RWPE2 (cell line): Measurements from ENCODE around the gene SLC35F5.

Source experiments
- ATAC-seq: fragments of 200-7000 bp; cut with Tn5 transposase; 3 replicates; pipeline ENCODE4 v1.9.1; 2021; ENCODE audit warnings: low read depth
- DNase-seq: peaks from one replicate; pipeline ENCODE4 v3.0.0-alpha.2; 2020; ENCODE audit warnings: low spot score
- H3K27ac ChIP-seq: fragments of 450-650 bp; 2 replicates; pipeline ENCODE4 v1.5.1; 2017; ENCODE audit warnings: mild to moderate bottlenecking; ENCODE audit not compliant: poor library complexity, severe bottlenecking
- H3K27me3 ChIP-seq: fragments of 250-450 bp; sonication (Bioruptor Pico); 2 replicates; pipeline ENCODE4 v1.5.1; 2021; ENCODE audit warnings: mild to moderate bottlenecking, moderate library complexity; ENCODE audit not compliant: insufficient read depth, poor library complexity, severe bottlenecking
- H3K36me3 ChIP-seq: fragments of 250-450 bp; sonication (Bioruptor Pico); 2 replicates; pipeline ENCODE4 v1.5.1; 2020; ENCODE audit warnings: low read depth, mild to moderate bottlenecking, moderate library complexity
- H3K4me1 ChIP-seq: fragments of 250-450 bp; sonication (Bioruptor Pico); 2 replicates; pipeline ENCODE4 v1.5.1; 2021; ENCODE audit warnings: mild to moderate bottlenecking, moderate library complexity; ENCODE audit not compliant: insufficient read depth, poor library complexity, severe bottlenecking
- H3K4me3 ChIP-seq: fragments of 250-450 bp; sonication (Bioruptor Pico); 2 replicates; pipeline ENCODE4 v1.5.1; 2021; ENCODE audit warnings: mild to moderate bottlenecking, moderate library complexity; ENCODE audit not compliant: severe bottlenecking
- H3K9me3 ChIP-seq: fragments of 250-450 bp; sonication (Bioruptor Pico); 2 replicates; pipeline ENCODE4 v1.5.1; 2021; ENCODE audit warnings: mild to moderate bottlenecking, moderate library complexity; ENCODE audit not compliant: severe bottlenecking
- TF ChIP-seq, protein P1 (sequence below): fragments of 450-650 bp; IDR thresholded peaks from one replicate; pipeline ENCODE4 v1.5.1; 2017; ENCODE audit warnings: mild to moderate bottlenecking, moderate library complexity; ENCODE audit not compliant: poor library complexity, severe bottlenecking

Gene SLC35F5

DNA sequence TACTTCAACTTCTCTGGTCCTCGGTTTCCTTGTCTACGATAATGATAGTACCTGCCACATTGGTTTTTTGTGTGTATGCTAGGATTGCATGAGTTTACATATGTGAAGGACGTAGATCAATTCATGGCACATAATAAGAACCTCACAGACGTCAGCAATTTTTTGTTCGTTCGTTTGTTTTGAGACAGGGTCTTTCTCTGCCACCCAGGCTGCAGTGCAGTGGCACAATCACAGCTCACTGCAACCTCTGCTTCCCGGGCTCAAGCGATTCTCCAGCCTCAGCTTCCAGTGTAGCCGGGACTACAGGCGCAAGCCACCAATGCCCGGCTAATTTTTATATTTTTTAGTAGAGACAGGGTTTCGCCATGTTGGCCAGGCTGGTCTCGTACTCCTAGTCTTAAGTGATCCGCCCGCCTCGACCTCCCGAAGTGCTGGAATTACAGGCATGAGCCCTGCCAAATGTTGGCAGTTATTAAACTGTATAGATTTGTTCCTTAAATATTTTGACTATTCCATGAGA is 756 bp upstream of the SLC35F5 start:
- peak overlapping the region; percentile 98 for H3K4me3 ChIP-seq
- peaks cover 23% of the 10 kb centered on the region for H3K36me3 ChIP-seq
- no peaks in the 10 kb centered on the region for H3K27me3 ChIP-seq
- H3K4me1 ChIP-seq = peaks cover 7% of the 10 kb centered on the region
- no peaks in the 10 kb centered on the region for H3K9me3 ChIP-seq
- TF ChIP-seq, protein P1, sequence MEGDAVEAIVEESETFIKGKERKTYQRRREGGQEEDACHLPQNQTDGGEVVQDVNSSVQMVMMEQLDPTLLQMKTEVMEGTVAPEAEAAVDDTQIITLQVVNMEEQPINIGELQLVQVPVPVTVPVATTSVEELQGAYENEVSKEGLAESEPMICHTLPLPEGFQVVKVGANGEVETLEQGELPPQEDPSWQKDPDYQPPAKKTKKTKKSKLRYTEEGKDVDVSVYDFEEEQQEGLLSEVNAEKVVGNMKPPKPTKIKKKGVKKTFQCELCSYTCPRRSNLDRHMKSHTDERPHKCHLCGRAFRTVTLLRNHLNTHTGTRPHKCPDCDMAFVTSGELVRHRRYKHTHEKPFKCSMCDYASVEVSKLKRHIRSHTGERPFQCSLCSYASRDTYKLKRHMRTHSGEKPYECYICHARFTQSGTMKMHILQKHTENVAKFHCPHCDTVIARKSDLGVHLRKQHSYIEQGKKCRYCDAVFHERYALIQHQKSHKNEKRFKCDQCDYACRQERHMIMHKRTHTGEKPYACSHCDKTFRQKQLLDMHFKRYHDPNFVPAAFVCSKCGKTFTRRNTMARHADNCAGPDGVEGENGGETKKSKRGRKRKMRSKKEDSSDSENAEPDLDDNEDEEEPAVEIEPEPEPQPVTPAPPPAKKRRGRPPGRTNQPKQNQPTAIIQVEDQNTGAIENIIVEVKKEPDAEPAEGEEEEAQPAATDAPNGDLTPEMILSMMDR = no peak
- H3K27ac ChIP-seq = peak overlapping the region; percentile 55
- 0 out of 3 replicates have a peak, but pooled peaks have one; percentile 1 for ATAC-seq
- DNase-seq = no peak

DNA sequence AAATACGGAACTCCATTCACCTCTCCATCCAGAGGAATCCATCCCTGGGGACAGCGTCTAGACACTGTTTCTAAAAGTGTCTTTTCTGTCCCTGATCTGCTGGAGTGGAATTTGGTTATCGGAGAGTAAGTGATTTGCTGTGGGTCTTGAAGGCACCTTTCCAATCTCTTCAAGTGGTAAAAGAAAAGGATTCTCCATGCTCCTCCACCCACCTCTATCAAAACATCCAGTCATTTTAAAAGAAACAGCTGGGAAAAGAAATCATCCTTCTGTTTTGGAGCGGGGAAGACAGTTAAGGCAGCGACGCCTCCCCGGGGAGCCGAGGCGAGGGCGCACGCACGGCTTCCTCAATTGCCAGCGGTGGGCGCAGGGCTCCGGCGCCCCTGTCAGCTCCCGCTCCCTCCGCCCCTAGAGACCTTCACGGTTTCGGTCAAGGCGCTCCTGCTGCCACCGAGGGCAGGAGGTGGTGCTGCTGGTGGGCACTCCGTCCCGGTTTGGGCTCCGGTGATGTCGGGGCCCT is 547 bp downstream of the SLC35F5 start:
- Histone ChIP-seq H3K36me3 (peaks cover 29% of the 10 kb centered on the region), H3K4me3 (peak overlapping the region; percentile 98), H3K9me3 (no peaks in the 10 kb centered on the region), H3K27ac (peak overlapping the region; percentile 55), H3K4me1 (peaks cover 7% of the 10 kb centered on the region), H3K27me3 (no peaks in the 10 kb centered on the region)
- ATAC-seq (peak; percentile 51), DNase-seq (no peak)
- TF ChIP-seq, protein P1 = no peak

GRCh38 chr2:113755035-113755834 is 1.2 kb downstream of the SLC35F5 start:
- Histone ChIP-seq H3K27ac (peak overlapping the region; percentile 55), H3K4me1 (peaks cover 7% of the 10 kb centered on the region), H3K4me3 (peak overlapping the region; percentile 98), H3K36me3 (peaks cover 33% of the 10 kb centered on the region), H3K9me3 (no peaks in the 10 kb centered on the region), H3K27me3 (no peaks in the 10 kb centered on the region)
- ATAC-seq (peak; percentile 26), DNase-seq (no peak)
- TF ChIP-seq, protein P1 = no peak

GRCh38 chr2:113754160-113754559 is 2.3 kb downstream of the SLC35F5 start:
- TF ChIP-seq, protein P1 = no peak
- DNase-seq = no peak
- Histone ChIP-seq H3K4me1 (peaks cover 7% of the 10 kb centered on the region), H3K36me3 (peaks cover 44% of the 10 kb centered on the region), H3K27me3 (no peaks in the 10 kb centered on the region), H3K27ac (no peak overlapping the region), H3K9me3 (no peaks in the 10 kb centered on the region), H3K4me3 (no peak overlapping the region)
- ATAC-seq = no peak
